ENCODE data around the gene ARHGEF40.
"Not testable (repeated sequence)": the region's sequence is repeated elsewhere in the genome, so short reads cannot be mapped to it uniquely, and the experiment has no call there.

ARHGEF40 gene

GRCh38 chr14:21040370-21040925 lies 29.7 kb upstream of the ARHGEF40 start:
- DNase-seq = no peak

- DNase-seq = not testable (repeated sequence)
These were observed 29.2 kb upstream of the ARHGEF40 start for GRCh38 chr14:21040941-21041340.

GRCh38 chr14:21041676-21042433 lies 28.2 kb upstream of the ARHGEF40 start, which contains the start of gene RNASE7:
RNASE7 (plus strand) TSS chr14:21042362; CDS start chr14:21042993, 631 bp downstream.
- DNase-seq = no peak

DNA sequence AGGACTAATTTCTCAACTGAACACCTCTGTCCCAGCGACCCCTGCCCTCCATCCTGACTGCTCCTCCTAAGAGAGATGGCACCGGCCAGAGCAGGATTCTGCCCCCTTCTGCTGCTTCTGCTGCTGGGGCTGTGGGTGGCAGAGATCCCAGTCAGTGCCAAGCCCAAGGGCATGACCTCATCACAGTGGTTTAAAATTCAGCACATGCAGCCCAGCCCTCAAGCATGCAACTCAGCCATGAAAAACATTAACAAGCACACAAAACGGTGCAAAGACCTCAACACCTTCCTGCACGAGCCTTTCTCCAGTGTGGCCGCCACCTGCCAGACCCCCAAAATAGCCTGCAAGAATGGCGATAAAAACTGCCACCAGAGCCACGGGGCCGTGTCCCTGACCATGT lies 27.2 kb upstream of the ARHGEF40 start:
- no peak for DNase-seq

- no peak for DNase-seq
These were observed 26.6 kb upstream of the ARHGEF40 start for GRCh38 chr14:21043387-21043973.

DNA sequence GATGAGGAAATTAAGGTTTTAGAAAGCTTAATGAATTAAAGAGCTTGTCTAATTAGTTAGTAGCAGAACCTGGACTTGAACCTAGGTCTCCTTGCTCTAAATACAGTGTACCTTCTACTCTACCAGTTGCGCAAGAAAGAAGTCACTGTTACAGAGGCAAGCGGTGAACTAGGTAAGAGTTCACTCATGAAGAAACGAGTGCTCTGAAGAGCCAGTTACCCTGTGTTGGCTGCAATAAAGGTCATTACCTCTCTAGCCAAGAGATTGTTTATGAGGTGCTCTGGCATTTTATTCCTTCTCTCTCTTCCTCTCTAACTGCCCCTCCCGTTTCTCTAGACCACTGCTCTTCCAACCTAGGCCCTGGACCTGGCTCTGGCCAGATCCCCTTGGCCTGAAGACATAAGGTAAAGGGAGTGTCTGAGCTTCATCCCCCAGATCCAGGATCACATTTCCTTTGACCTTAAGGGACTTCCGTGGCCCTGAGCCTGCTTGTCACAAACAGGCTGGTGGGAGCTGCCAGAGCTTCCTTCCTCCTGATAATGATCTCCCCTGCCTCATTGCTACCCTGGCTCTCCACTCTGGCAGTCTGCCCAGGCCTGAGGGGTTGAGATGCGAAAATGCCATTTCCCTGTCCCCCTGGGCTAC lies 26.0 kb upstream of the ARHGEF40 start:
- DNase-seq = no peak

DNA sequence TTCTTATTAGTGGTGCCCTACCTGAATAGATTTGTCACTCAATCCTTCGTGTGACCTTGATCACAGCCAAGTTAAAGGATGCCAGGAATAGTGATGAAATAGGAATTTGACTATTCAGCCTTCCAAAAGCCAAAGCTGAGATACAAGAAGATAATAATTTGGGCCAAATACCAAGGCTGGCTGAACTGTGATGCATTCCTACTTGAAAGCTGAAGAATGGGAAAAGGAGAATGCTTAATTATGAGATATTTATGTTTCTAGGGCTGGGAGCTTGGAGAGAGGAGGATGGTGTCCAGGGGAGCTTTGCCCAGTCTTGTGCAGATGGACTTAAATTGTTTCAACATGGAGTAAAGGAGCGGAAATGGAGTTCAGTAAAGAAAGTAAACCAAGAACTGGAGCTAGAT lies 22.7 kb upstream of the ARHGEF40 start:
- DNase-seq = no peak

DNA sequence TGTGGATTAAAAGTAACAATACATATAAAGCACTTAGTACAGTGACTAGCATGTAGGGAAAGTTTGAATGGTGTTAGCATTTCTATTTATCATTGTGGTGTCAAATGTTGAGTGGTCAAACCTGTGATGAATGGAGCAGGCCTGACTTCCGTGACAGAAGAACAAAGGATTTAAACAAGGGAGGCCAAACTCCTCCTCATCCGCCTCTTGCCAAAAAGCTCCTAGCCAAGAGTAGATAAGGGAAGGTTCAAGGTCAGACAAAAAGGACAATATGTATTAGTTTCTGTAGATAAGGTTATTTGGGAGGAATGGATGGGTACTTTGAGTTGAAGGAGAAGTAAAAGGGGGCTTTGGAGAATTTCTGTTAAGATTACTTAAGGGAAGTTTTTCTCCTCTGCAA lies 21.5 kb upstream of the ARHGEF40 start:
- no peak for DNase-seq

DNA sequence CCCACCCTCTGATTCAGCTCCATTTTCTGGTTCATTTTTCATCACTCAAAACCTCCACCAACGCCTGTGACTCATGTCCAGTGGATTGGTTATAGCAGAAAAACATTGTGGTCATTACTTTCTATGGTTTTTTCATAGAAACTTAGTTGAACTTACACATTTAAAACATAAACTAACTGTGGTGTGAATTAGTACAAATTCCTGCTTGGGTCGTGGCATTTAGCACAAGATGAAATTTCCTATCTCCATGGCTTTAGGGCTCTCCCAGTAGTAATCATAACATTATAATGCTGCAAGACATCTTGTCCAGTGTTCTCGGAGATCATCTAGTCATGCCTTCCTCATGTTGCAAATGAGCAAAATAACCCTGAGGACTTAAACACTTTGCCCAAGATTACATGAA lies 20.8 kb upstream of the ARHGEF40 start:
- no peak for DNase-seq

DNA sequence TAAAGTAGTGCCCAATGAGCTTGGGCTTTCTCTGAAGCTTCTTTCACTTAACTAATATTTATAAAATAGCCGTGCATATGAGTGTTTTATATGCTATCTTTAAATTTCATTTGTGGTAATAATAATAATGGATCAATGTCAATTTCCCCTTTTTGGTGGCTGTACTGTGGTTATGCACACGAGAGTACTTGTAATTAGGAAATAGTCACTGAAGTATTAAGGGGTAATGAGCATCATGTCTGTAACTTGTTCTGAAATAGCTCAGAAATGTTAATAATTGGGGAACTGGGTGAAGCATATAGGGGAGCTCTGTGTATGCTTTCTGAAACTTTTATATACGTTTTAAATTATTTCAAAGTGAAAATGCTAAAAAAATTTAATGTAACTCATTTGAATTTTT lies 19.5 kb upstream of the ARHGEF40 start:
- no peak for DNase-seq

DNA sequence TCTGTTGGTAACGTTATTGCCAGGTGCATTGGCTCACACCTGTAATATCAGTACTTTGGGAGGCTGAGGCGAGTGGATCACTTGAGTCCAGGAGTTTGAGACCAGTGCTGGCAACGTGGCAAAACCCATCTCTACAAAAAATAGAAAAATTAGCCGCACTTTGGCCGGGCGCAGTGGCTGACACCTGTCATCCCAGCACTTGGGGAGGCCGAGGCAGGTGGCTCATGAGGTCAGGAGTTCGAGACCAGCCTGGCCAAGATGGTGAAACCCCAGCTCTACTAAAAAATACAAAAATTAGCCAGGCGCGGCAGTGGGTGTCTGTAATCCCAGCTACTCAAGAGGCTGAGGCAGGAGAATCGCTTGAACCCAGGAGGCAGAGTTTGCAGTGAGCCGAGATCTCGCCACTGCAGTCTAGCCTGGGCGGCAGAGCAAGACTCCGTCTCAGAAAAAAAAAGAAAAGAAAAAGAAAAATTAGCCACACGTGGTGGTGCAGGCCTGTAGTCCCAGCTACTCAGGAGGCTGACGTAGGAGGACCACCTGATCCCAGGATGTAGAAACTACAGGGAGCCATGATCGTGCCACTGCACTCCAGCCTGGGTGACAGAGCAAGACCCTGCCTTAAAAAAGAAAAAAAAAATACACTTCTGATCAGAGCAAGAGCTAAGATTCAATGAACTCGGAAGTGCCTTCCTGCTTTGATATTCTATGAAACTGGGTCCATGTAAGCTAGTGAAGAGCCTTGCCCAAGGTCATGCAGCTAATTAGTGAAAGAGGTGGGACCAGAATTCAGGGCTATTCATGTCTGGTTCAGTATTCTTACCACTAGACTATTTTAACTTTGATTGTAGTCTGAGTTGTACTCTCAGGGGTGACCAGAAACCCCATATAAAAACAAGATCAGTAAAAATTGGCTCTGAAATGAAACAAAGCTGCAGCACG lies 16.7 kb upstream of the ARHGEF40 start:
- no peak for DNase-seq

DNA sequence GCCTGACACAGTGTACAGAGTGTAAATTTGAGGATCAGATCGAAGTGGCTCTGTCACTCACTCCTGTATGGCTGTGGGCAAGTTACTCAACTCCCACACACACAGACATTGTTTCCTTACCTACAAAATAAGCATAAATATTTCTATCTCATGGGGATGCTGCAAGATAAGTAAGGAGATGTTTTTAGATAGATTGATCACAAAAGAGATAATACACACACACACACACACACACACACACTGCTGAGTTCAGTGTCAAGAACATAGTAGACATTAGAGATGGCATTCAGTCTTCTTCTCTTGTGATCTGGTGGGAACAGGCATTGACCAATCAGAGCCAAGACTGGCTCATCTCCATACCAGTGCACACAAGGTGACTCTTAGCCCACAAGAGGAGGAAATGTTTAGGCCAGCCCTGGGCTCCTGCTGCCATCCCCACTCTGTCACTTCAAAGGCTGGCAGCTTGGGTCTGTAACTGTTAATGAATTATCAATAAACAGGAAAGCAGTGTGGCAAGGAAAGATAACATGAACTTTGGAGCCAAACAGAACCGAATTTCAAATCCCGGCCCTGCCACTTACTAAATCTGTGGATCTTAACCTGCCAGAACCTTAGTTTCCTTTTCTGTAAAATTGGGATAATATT lies 15.9 kb upstream of the ARHGEF40 start:
- DNase-seq = no peak

DNA sequence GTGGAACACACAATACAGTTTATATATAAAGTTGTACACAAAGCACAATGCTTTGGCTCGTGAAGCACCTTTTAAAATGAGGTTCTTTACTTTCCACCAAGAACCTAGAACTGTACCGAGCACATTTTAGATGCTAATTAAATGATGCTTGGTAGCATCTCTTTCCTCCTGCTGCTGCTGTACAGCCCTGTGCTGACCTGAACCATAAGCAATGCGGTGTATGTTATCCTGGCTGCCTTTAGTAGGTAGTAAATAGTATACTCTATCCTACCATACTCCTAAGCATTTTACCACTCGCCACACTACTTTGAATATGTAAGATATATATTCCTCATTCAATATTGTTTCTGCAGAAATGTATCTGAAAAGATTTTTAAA lies 15.3 kb upstream of the ARHGEF40 start:
- DNase-seq = no peak

GRCh38 chr14:21055432-21056117 lies 14.5 kb upstream of the ARHGEF40 start:
- DNase-seq = no peak

DNA sequence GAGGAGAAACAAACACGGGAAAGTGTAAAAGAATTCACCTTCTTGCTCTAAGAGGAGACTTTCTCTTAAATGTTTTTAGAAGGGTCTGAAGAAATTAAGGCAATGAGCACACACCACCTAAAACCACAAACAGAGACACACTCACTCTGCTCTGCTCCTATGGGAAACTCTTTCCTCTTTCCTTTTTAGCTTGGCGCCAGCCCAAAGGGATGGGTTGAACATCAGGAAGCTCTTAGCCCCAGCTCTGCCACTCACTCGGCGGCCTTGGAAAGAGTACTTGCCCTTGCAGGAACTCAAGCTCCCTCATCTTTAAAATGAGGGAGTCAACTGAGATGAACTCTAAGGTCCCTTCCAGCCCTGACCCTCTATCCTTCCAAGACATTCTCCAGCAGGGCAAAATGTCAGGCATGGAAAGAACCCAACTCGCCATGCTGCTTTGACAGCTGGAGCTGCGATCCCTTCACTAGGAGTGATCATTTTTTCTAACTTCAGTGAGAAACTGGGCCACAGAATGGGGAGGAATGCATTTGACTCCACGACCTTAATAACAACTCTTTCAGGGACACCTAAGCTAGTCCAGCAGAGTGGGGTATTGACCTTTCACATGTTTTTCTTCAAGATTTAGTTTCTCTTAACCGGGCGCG lies 13.5 kb upstream of the ARHGEF40 start:
- no peak for DNase-seq

GRCh38 chr14:21057803-21058675 lies 12.1 kb upstream of the ARHGEF40 start, which contains the start of gene RNASE8:
RNASE8 (plus strand) TSS chr14:21057822; CDS start chr14:21057893, 71 bp downstream.
- no peak for DNase-seq

DNA sequence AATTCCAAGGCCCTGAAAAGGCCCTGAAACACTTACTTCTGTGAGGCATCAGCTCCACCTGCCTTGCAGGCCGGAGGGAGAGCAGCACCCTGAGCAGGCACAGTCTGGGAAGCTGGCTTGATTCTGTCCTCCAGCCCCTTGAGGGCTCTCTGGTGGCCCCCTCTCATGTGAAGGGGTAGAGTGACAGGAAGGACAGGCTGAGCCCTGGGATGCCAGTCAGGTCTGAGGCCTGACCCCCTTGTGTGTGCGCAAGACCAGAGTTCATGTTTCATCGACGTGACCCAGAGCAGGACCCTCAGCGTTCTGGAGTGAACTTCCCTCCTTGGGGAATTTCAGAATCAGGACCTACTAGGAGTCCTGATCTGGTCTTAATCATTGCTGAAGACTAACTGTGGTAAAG lies 11.2 kb upstream of the ARHGEF40 start:
- no peak for DNase-seq

GRCh38 chr14:21059842-21060613 lies 10.1 kb upstream of the ARHGEF40 start:
- no peak for DNase-seq
